SKM-1 (cell line): ENCODE data around the gene EPHA2.
"Not testable (repeated sequence)": the region's sequence is repeated elsewhere in the genome, so short reads cannot be mapped to it uniquely, and the experiment has no call there.

Source experiments
- DNase-seq: peaks from one replicate; lab custom pipeline; 2025; ENCODE audit not compliant: unreplicated experiment; lab: John Stamatoyannopoulos, UW

The EPHA2 gene

GRCh38 chr1:16122350-16122881 is 33.5 kb downstream of the EPHA2 start:
- no peak for DNase-seq

GRCh38 chr1:16120940-16121410 is 34.9 kb downstream of the EPHA2 start:
- no peak for DNase-seq

- DNase-seq = no peak
These were observed 35.5 kb downstream of the EPHA2 start for GRCh38 chr1:16120407-16120806.

GRCh38 chr1:16119926-16120325 is 35.9 kb downstream of the EPHA2 start:
- DNase-seq = no peak

- no peak for DNase-seq
These were observed 36.4 kb downstream of the EPHA2 start for GRCh38 chr1:16119504-16119903.

GRCh38 chr1:16118706-16119105 is 37.2 kb downstream of the EPHA2 start:
- DNase-seq = no peak

GRCh38 chr1:16117936-16118335 is 37.9 kb downstream of the EPHA2 start:
- DNase-seq = no peak

GRCh38 chr1:16117369-16117768 is 38.5 kb downstream of the EPHA2 start:
- no peak for DNase-seq

- no peak for DNase-seq
These were observed 39.2 kb downstream of the EPHA2 start for GRCh38 chr1:16116625-16117024.

- no peak for DNase-seq
These were observed 39.9 kb downstream of the EPHA2 start for GRCh38 chr1:16116002-16116401.

GRCh38 chr1:16115468-16115983 is 40.3 kb downstream of the EPHA2 start:
- no peak for DNase-seq

- DNase-seq = no peak
These were observed 41.1 kb downstream of the EPHA2 start for GRCh38 chr1:16114527-16115467.

GRCh38 chr1:16112596-16113555 is 43.0 kb downstream of the EPHA2 start:
- DNase-seq = no peak

- DNase-seq = no peak
These were observed 43.9 kb downstream of the EPHA2 start for GRCh38 chr1:16111771-16112595.

- DNase-seq = no peak
These were observed 45.0 kb downstream of the EPHA2 start for GRCh38 chr1:16110884-16111283.

- DNase-seq = no peak
These were observed 45.4 kb downstream of the EPHA2 start for GRCh38 chr1:16110456-16110855.

GRCh38 chr1:16109571-16109970 is 46.3 kb downstream of the EPHA2 start:
- DNase-seq = no peak

- not testable (repeated sequence) for DNase-seq
These were observed 48.8 kb downstream of the EPHA2 start for GRCh38 chr1:16107039-16107438.

GRCh38 chr1:16101623-16102022 is 54.2 kb downstream of the EPHA2 start:
- DNase-seq = no peak

- DNase-seq = no peak
These were observed 56.5 kb downstream of the EPHA2 start for GRCh38 chr1:16099412-16099811.
